ENCODE results near the gene GDF3.
"Not testable (repeated sequence)": the region's sequence is repeated elsewhere in the genome, so short reads cannot be mapped to it uniquely, and the experiment has no call there.

Gene GDF3

GRCh38 chr12:7695566-7696197 is at the start of gene GDF3:
GDF3 (minus strand) TSS chr12:7695775; CDS start chr12:7695728, 47 bp downstream.
- no peak for DNase-seq (ENCODE audit: low read depth in 2 of 2)

GRCh38 chr12:7732993-7733392 is 37.4 kb upstream of the GDF3 start:
- no peak for DNase-seq (ENCODE audit: low read depth in 2 of 2)

GRCh38 chr12:7731486-7731885 is 35.9 kb upstream of the GDF3 start:
- DNase-seq (ENCODE audit: low read depth in 2 of 2) = no peak

- DNase-seq (ENCODE audit: low read depth in 2 of 2) = not testable (repeated sequence)
Measured at GRCh38 chr12:7730984-7731383, 35.4 kb upstream of the GDF3 start.

GRCh38 chr12:7729746-7730145 is 34.2 kb upstream of the GDF3 start:
- no peak for DNase-seq (ENCODE audit: low read depth in 2 of 2)

GRCh38 chr12:7723926-7724325 is 28.4 kb upstream of the GDF3 start:
- no peak for DNase-seq (ENCODE audit: low read depth in 2 of 2)

GRCh38 chr12:7719946-7720730 is 24.6 kb upstream of the GDF3 start:
- DNase-seq (ENCODE audit: low read depth in 2 of 2) = no peak

GRCh38 chr12:7716381-7716780 is 20.8 kb upstream of the GDF3 start:
- DNase-seq (ENCODE audit: low read depth in 2 of 2) = no peak

GRCh38 chr12:7712841-7713442 is 17.4 kb upstream of the GDF3 start:
- DNase-seq (ENCODE audit: low read depth in 2 of 2) = no peak

GRCh38 chr12:7711133-7711532 is 15.6 kb upstream of the GDF3 start, which contains the start of gene DPPA3:
DPPA3 (plus strand) TSS chr12:7711433; CDS start chr12:7711571, 138 bp downstream.
- DNase-seq (ENCODE audit: low read depth in 2 of 2) = no peak

- DNase-seq (ENCODE audit: low read depth in 2 of 2) = no peak
Measured at GRCh38 chr12:7709969-7710675, 14.5 kb upstream of the GDF3 start.

GRCh38 chr12:7705846-7706245 is 10.3 kb upstream of the GDF3 start:
- no peak for DNase-seq (ENCODE audit: low read depth in 2 of 2)

GRCh38 chr12:7695237-7695560 is 376 bp downstream of the GDF3 start:
- no peak for DNase-seq (ENCODE audit: low read depth in 2 of 2)

GRCh38 chr12:7694556-7695236 is 879 bp downstream of the GDF3 start:
- no peak for DNase-seq (ENCODE audit: low read depth in 2 of 2)

GRCh38 chr12:7693793-7694192 is 1.8 kb downstream of the GDF3 start:
- no peak for DNase-seq (ENCODE audit: low read depth in 2 of 2)

- no peak for DNase-seq (ENCODE audit: low read depth in 2 of 2)
Measured at GRCh38 chr12:7681535-7681934, 14.0 kb downstream of the GDF3 start.

- no peak for DNase-seq (ENCODE audit: low read depth in 2 of 2)
Measured at GRCh38 chr12:7679251-7680045, 16.1 kb downstream of the GDF3 start.

- no peak for DNase-seq (ENCODE audit: low read depth in 2 of 2)
Measured at GRCh38 chr12:7678744-7679143, 16.8 kb downstream of the GDF3 start.

- not testable (repeated sequence) for DNase-seq (ENCODE audit: low read depth in 2 of 2)
Measured at GRCh38 chr12:7677432-7677888, 18.1 kb downstream of the GDF3 start.

GRCh38 chr12:7675455-7675854 is 20.1 kb downstream of the GDF3 start:
- not testable (repeated sequence) for DNase-seq (ENCODE audit: low read depth in 2 of 2)

GRCh38 chr12:7668171-7668570 is 27.4 kb downstream of the GDF3 start:
- no peak for DNase-seq (ENCODE audit: low read depth in 2 of 2)

Measured in stimulated activated CD4-positive, alpha-beta T cell treated with anti-CD3 and anti-CD28 coated beads, Interleukin-12 subunit alpha, Interleukin-12 subunit beta, amount 100 ng/mL, for 24 hours (primary cell).